Fibroblast of skin of left biceps (primary cell): ENCODE results near the gene RAB42.
A peak's percentile ranks its signal among the peaks of the same experiment; 100 is the strongest.
"Not testable (repeated sequence)": the region's sequence is repeated elsewhere in the genome, so short reads cannot be mapped to it uniquely, and the experiment has no call there.

Experiments
- DNase-seq, 2 experiments: peaks; one replicate each; pipeline ENCODE4 v3.0.0-alpha.2; 2013; ENCODE audit warnings: low read depth in 2 of 2

Gene RAB42

GRCh38 chr1:28586585-28587391 is 5.3 kb upstream of the RAB42 start:
- not testable (repeated sequence) for DNase-seq

- no peak for DNase-seq
Observed at GRCh38 chr1:28592321-28593071, 431 bp downstream of the RAB42 start.

- DNase-seq = not testable (repeated sequence)
Observed at GRCh38 chr1:28593988-28594356, 1.9 kb downstream of the RAB42 start.

- not testable (repeated sequence) for DNase-seq
Observed at GRCh38 chr1:28594686-28595411, 2.8 kb downstream of the RAB42 start.

GRCh38 chr1:28595412-28596191 is 3.5 kb downstream of the RAB42 start:
- no peak for DNase-seq

DNA sequence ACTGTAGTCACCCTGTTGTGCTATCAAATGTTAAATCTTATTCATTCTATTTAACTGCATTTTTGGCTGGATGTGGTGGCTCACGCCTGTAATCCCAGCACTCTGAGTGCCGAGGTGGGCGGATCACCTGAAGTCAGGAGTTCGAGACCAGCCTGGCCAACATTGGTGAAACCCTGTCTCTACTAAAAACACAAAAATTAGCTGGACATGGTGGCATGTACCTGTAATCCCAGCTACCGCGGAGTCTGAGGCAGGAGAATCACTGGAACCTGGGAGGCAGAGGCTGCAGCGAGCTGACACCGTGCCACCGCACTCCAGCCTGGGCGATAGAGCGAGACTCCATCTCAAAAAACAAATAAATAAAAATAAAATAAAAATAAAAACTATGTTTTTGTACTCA is 4.2 kb downstream of the RAB42 start:
- not testable (repeated sequence) for DNase-seq

GRCh38 chr1:28601696-28602095 is 9.6 kb downstream of the RAB42 start:
- DNase-seq = peak; percentile 46 to 50

- peak; percentile 38 to 42 for DNase-seq
Observed at GRCh38 chr1:28602536-28603439, 10.7 kb downstream of the RAB42 start.

DNA sequence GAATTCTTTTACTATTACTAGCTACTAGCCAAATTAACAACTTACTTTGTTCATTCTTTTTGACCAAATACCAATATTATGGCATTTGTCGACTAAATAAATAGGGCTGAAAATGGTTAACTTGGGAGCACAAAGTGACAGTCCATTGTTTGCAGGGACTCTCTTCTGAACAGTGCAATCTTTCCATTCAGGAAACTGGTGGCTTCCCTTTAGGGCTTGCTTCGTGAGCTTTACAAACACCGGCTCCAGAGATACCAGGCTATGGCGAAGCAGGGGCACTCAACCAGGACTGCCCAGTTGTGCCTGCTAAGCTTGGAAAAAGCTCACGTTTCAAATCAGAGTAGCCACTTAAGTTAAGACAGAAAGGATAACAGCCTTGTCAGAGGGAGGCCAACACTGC is 12.3 kb downstream of the RAB42 start:
- no peak for DNase-seq

- no peak for DNase-seq
Observed at GRCh38 chr1:28604962-28605361, 12.9 kb downstream of the RAB42 start.

GRCh38 chr1:28606771-28607170 is 14.7 kb downstream of the RAB42 start:
- DNase-seq = no peak

- no peak for DNase-seq
Observed at GRCh38 chr1:28613175-28613574, 21.1 kb downstream of the RAB42 start.

GRCh38 chr1:28631713-28632112 is 39.6 kb downstream of the RAB42 start:
- DNase-seq = no peak

GRCh38 chr1:28632560-28632959 is 40.5 kb downstream of the RAB42 start:
- no peak for DNase-seq

DNA sequence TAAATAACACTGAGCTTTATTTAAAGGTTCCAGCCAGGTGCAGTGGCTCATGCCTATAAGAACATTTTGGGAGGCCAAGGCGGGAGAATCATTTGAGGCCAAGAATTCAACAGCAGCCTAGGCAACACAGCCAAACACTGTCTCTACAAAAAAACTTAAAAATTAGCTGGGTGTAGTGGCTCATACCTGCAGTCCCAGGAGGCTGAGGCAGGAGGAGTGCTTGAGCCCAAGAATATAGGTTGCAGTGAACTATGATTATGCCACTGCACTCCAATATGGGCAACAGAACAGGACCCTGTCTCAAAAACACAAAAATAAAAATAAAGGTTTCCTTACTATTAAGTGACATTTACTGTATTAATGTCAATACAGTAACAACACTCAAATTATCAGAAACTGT is 48.7 kb downstream of the RAB42 start:
- DNase-seq = no peak

GRCh38 chr1:28642056-28642846 is 50.2 kb downstream of the RAB42 start:
- no peak for DNase-seq

- peak; percentile 87 to 89 for DNase-seq
Observed at GRCh38 chr1:28642847-28643635, 51.0 kb downstream of the RAB42 start, which contains the start of gene TAF12. TAF12 (minus strand) TSS chr1:28643067; CDS start chr1:28622081, 20,986 bp downstream.

GRCh38 chr1:28644494-28644893 is 52.4 kb downstream of the RAB42 start:
- no peak for DNase-seq
